OCI-LY3 (cell line): ENCODE results near the gene LGI1.

Source experiments
- H2AFZ ChIP-seq: fragments of 200-600, 300-600 bp; shearing (Covaris generic); 2 replicates; pipeline ENCODE4 v1.6.0; 2014; ENCODE audit warnings: antibody characterized with exemption, low read depth, low read length
- H3K27ac ChIP-seq: fragments of 200-600, 300-600 bp; sonication (generic); 2 replicates; pipeline ENCODE4 v1.5.1; 2014; ENCODE audit warnings: mild to moderate bottlenecking, low read length, moderate library complexity, mixed read lengths
- H3K27me3 ChIP-seq: fragments of 200-600, 300-600 bp; sonication (generic); 2 replicates; pipeline ENCODE4 v1.6.1; 2014; ENCODE audit warnings: low read depth, low read length, mixed read lengths
- H3K36me3 ChIP-seq: fragments of 200-600, 300-600 bp; sonication (generic); replicated peaks from 2 replicates; pipeline ENCODE3; 2014; ENCODE audit warnings: low read depth, low read length, mixed read lengths
- H3K4me1 ChIP-seq: fragments of 300-600, 200-600 bp; sonication (generic); 2 replicates; pipeline ENCODE4 v1.6.1; 2014; ENCODE audit warnings: low read length, mixed read lengths
- H3K4me2 ChIP-seq: fragments of 200-600, 300-600 bp; sonication (generic); 2 replicates; pipeline ENCODE4 v1.6.1; 2014; ENCODE audit warnings: low read length, mixed read lengths
- H3K4me3 ChIP-seq: fragments of 300-600, 200-600 bp; sonication (generic); 2 replicates; pipeline ENCODE4 v1.5.1; 2014; ENCODE audit warnings: antibody characterized with exemption, mild to moderate bottlenecking, low read length, moderate library complexity
- H3K79me2 ChIP-seq: fragments of 300-600, 200-600 bp; shearing (Covaris generic); 2 replicates; pipeline ENCODE4 v1.6.1; 2014; ENCODE audit warnings: mild to moderate bottlenecking, low read length, mixed read lengths
- H3K9ac ChIP-seq: fragments of 300-600, 200-600 bp; shearing (Covaris generic); 2 replicates; pipeline ENCODE4 v1.6.0; 2014; ENCODE audit warnings: mild to moderate bottlenecking, low read length, moderate library complexity
- H3K9me3 ChIP-seq: fragments of 200-600, 300-600 bp; shearing (Covaris generic); 2 replicates; pipeline ENCODE4 v1.6.1; 2014; ENCODE audit warnings: low read length, mixed read lengths; ENCODE audit not compliant: insufficient read depth
- H4K20me1 ChIP-seq: fragments of 200-600, 300-600 bp; sonication (generic); 2 replicates; pipeline ENCODE4 v1.6.1; 2016; ENCODE audit warnings: low read length, mixed read lengths; ENCODE audit not compliant: insufficient read depth
- EZH2phosphoT487 ChIP-seq: fragments of 200-600 bp; shearing (Covaris generic); IDR thresholded peaks from 2 replicates; pipeline ENCODE4 v1.6.1; 2018; ENCODE audit warnings: antibody characterized with exemption, mixed run types, low read depth
- TF ChIP-seq, protein P1 (sequence below): fragments of 200-600, 300-600 bp; sonication (generic); IDR thresholded peaks from 2 replicates; pipeline ENCODE4 v1.5.1; 2014; ENCODE audit warnings: antibody characterized with exemption, low read length, low read depth

The LGI1 gene

DNA sequence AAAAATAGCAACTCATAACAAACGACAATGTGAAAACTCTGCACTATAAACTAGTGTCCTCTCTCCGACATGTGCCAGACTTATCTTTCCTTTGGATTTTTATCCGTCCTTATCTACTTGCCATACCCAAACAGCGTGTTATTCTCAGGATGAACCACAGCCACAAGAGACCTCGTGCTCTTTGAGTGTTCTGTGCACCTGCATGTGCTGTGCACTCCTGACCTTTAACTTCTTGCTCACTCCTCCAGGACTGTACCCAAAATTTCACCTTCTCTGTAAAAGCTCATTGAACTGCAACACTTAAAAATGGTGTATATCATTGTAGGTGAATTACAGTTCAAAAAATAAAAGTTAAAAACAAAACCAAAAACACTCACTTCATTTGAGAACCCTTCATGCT, 78.0 kb downstream of the LGI1 start:
- Histone ChIP-seq H3K4me3 (no peak overlapping the region), H3K4me2 (no peak overlapping the region), H3K4me1 (no peaks in the 10 kb centered on the region), H2AFZ (no peak overlapping the region), H3K27me3 (no peaks in the 10 kb centered on the region), H3K27ac (no peak overlapping the region), H4K20me1 (no peaks in the 10 kb centered on the region), H3K9ac (no peak overlapping the region), H3K36me3 (no peaks in the 10 kb centered on the region), H3K79me2 (no peaks in the 10 kb centered on the region), H3K9me3 (no peaks in the 10 kb centered on the region)
- TF ChIP-seq EZH2phosphoT487 = no peak
- TF ChIP-seq, protein P1, sequence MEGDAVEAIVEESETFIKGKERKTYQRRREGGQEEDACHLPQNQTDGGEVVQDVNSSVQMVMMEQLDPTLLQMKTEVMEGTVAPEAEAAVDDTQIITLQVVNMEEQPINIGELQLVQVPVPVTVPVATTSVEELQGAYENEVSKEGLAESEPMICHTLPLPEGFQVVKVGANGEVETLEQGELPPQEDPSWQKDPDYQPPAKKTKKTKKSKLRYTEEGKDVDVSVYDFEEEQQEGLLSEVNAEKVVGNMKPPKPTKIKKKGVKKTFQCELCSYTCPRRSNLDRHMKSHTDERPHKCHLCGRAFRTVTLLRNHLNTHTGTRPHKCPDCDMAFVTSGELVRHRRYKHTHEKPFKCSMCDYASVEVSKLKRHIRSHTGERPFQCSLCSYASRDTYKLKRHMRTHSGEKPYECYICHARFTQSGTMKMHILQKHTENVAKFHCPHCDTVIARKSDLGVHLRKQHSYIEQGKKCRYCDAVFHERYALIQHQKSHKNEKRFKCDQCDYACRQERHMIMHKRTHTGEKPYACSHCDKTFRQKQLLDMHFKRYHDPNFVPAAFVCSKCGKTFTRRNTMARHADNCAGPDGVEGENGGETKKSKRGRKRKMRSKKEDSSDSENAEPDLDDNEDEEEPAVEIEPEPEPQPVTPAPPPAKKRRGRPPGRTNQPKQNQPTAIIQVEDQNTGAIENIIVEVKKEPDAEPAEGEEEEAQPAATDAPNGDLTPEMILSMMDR = no peak

DNA sequence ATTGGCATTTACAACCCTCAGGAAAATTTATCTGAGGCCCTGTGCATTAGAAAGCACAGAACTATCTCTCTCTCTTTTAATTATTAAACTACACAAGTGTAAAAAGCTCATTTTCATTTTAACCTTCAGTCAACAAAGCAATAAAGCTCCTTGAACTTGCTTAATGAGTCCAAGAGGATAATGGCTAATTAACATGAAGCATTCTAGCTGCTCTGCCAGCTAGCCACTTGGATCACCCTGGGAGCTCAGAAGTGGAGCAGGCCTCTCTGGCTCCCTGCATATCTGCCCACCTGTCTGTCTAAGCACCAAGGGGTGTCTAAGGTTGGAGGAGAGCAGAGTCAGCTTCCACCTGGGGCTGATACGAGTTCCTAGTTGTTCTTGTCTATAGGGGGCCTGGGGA, 80.1 kb downstream of the LGI1 start:
- Histone ChIP-seq H3K27me3 (no peaks in the 10 kb centered on the region), H3K4me2 (no peak overlapping the region), H3K4me1 (no peaks in the 10 kb centered on the region), H2AFZ (no peak overlapping the region), H3K36me3 (no peaks in the 10 kb centered on the region), H4K20me1 (no peaks in the 10 kb centered on the region), H3K79me2 (no peaks in the 10 kb centered on the region), H3K27ac (no peak overlapping the region), H3K9ac (no peak overlapping the region), H3K9me3 (no peaks in the 10 kb centered on the region), H3K4me3 (no peak overlapping the region)
- no peak for TF ChIP-seq EZH2phosphoT487
- TF ChIP-seq, protein P1 = no peak

DNA sequence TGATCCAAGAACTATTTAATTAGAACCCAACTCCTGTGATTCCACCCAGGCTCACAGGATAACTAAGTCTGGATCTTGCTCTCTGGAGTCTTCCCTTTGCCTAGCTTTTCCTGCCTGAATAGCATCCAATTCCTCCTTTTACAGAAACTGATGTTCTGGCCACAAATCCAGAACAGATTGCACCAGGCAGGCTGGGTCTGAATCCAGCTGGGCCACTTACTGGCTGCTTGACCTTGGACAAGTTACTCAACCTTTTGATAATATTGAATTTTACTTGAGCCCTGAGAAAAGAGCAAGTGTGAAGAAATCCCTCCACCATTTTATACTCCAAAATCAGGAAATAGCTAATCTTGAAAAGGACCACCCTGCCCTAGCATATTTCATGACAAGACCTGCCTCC, 80.5 kb downstream of the LGI1 start:
- no peak overlapping the region for H3K9ac ChIP-seq
- H3K27ac ChIP-seq = no peak overlapping the region
- no peaks in the 10 kb centered on the region for H3K9me3 ChIP-seq
- H3K36me3 ChIP-seq = no peaks in the 10 kb centered on the region
- no peak overlapping the region for H2AFZ ChIP-seq
- no peak for TF ChIP-seq EZH2phosphoT487
- TF ChIP-seq, protein P1 = no peak
- H3K4me3 ChIP-seq = no peak overlapping the region
- no peaks in the 10 kb centered on the region for H3K4me1 ChIP-seq
- no peaks in the 10 kb centered on the region for H3K27me3 ChIP-seq
- H4K20me1 ChIP-seq = no peaks in the 10 kb centered on the region
- no peak overlapping the region for H3K4me2 ChIP-seq
- no peaks in the 10 kb centered on the region for H3K79me2 ChIP-seq

DNA sequence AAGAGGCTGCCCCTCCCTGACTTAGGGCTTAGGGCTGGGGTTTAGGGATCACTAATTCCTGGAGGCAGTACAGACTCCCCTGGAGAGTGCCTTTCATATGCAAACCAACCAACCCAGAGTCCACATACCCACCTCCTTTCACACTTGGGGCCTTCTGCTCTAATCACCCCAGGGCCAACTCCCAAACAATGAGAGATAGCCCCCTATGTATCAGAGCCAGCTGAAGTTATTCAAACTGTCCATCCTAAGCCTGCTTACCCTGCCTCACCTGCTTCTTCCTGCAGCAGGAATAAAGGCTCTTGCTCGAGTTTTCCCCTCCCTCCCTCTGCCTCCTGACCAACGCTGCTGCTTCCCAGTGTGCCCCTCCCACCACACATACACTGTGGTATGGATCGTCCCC, 84.2 kb downstream of the LGI1 start:
- Histone ChIP-seq H3K4me2 (no peak overlapping the region), H3K4me1 (no peaks in the 10 kb centered on the region), H3K36me3 (no peaks in the 10 kb centered on the region), H2AFZ (no peak overlapping the region), H4K20me1 (no peaks in the 10 kb centered on the region), H3K27ac (no peak overlapping the region), H3K9me3 (no peaks in the 10 kb centered on the region), H3K79me2 (no peaks in the 10 kb centered on the region), H3K27me3 (no peaks in the 10 kb centered on the region), H3K9ac (no peak overlapping the region), H3K4me3 (no peak overlapping the region)
- TF ChIP-seq, protein P1 = no peak
- no peak for TF ChIP-seq EZH2phosphoT487
